Stimulated activated CD8-positive, alpha-beta memory T cell treated with anti-CD3 and anti-CD28 coated beads, Interleukin-12 subunit alpha, Interleukin-12 subunit beta, amount 100 ng/mL, for 24 hours (primary cell): ENCODE results near the gene C11orf91.
"Not testable (repeated sequence)": the region's sequence is repeated elsewhere in the genome, so short reads cannot be mapped to it uniquely, and the experiment has no call there.

ENCODE experiments used
- DNase-seq: peaks from one replicate; pipeline ENCODE4 v3.0.0-alpha.2; 2020; ENCODE audit errors: extremely low read depth

The C11orf91 gene

DNA sequence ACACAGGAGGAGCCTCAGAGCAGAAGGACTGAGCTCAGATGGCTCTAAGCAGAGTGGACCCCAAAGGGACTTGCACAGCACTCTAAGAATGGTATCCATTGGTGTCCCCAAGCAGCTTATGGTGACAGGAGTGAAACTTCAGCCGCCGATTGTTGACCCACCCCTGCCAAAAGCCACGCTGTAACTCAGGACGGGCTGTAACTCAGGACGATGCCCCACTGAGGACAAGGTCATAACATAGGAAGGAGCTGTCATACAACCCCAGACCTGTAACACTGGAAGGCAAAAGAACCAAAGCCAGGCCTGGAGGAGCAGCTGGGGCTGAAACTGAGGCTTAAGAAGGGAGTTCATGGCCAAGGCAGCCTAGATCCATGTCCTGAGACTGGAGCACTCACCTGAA lies 21.4 kb upstream of the C11orf91 start:
- no peak for DNase-seq

DNA sequence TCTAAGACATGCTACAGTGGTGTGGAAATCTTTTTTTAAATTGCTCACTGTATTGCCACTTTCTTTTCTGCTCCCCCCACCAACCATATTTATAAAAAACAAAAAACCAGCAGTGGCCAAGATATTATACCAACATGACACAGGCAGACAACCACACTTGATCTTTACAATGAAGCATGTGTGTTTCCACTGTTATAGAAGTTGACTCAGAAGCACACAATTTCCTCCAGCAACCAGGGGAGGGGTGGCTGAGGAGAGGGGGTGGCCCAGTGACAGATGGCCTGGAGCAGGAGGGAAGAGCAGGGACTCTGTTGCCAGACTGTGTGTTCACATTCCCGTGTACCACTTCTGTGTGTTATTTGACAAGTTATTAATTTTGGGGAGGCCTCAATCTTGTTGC lies 20.8 kb upstream of the C11orf91 start:
- no peak for DNase-seq

DNA sequence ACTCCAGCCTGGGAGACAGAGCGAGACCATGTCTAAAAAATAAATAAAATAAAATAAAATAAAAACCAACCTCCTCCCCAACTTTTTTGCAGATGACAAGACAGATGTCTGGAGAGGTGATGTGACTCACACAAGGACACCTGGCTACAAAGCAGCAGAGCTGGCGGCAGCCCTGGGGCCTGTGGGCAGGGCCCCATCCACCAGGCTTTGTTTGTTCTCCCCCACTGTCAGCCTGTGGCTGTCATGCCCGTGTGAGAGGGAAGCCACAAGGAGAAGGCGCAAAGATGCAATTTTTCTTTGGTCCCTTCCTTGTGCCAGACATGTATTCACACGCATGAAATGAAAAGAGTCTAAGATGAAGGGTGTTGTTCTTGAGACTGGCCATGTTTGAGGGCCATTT lies 19.0 kb upstream of the C11orf91 start:
- DNase-seq: no peak

DNA sequence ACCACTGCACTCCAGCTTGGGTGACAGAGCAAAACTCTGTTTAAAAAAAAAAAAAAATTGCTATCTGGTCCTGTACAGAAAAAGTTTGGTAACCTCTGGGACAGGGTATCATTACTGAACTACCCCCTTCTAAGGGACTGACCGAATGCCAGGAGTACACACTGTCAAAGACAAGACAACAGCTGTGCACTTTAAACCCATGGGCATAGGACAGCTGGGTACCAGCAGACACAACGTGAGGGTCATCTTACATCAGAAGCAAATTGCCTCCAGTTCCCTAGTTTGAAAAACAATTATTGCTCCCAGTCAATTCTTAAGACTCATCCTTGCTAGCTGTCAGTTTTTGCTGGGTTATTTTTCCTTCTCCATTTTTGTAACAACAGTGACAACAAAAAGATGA lies 17.8 kb upstream of the C11orf91 start:
- DNase-seq: no peak

DNA sequence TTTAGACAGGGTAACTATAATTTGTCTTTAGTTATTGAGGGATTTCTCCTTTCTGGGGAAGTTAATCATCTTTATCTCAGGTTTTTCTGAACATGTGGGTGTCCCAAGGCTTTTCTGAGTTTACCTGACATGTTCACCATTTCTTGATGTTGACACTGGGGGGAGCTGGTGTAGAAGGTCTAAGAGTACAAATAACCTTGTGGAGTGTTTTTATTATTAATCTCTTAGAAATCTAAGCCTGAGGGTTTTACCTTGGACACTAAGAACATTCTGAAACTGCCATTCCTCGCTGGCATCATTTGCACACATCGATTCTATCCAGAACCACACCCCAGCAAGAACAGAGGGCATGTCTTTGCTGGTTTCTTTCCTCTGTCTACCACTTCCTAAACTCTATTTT lies 15.6 kb upstream of the C11orf91 start:
- no peak for DNase-seq

DNA sequence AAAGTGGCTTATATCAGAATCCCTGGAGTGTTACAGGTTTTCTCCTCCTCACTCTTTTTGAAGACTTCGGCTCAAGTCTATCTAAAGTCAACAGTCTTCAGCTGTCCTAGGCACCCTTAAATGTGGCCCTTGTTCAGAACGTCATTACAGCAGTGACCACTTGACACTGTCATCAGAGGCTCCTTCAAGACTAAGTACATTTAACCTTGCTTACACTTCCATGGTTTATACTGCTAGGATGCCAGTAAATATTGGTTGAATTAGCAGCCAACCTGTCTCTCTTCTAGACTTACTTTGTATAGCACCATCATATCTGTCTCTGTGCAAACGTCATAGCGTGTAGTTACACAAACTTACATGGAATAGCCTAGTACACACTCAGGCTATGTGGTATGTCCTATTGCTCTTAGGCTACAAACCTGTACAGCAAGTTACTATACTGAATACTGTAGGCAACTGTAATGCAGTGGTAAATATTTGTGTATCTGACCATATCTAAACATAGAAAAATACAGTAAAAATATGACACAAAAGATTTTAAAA lies 13.3 kb upstream of the C11orf91 start:
- DNase-seq: no peak

DNA sequence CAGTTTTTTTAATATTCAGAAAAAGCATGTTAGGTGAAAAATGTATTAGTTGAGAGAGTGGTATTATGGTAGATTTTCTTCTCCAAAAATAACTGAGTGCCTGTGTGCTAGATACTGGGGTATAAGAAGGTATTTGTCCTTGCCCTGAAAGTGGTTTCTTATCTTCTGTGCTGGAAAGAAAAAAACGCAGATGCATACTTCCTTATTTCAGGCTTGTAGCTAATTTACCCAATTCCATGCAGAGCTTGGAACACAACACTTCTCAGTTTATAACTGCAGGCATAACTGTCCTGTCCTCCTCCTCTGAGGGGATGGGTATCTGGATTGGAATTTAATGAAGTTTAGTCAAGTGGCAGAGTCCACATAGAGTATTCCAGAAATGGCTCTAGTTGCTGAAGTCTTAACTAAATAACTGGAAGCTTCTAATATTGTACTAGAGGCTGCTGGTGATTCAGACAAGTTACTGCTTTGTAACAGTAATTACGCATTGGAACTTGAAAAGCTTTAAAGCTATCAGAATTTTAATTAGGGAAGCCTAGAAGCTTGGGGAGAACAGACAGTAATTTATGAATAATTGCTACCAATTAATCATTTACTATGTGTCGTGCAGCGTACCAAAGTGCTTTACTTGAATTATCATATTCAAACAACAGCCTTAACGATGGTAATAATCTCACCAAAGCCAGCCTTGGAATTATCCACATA lies 12.7 kb upstream of the C11orf91 start:
- DNase-seq: no peak

DNA sequence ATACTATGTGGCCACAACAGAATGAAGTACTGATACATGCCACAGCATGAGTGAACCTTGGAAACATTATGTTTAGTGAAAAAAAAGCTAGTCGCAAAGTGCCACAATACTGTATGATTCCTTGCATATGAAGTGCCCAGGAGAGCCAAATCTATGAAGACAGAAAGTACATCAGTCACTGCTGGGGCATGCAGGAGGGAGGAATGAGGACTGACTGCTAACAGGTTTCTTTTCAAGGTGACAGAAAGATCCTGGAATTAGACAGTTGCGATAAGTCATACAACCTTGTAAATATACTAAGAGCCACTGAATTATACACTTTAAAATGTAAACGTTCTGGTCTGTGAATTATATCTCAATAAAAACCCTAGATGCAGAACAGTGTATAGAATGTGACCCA lies 11.8 kb upstream of the C11orf91 start:
- no peak for DNase-seq

DNA sequence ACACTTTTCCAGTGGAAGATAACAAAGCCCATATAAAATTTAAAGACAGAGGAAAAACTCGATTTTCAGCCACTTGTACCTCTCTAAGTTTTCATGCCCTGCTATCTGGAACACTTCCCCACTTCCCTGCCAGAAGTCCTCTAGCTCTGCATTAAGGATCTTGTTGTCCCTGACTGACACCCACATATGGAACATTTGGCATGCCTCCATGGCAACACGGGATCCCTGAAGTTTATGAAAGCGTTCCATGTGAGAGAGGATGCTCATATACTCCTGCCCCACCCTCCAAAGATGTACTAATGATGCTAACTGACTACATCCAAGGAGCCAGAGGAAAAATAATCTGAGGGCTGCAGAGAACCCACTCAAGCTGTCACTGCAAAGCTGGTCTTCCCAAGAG lies 8.8 kb upstream of the C11orf91 start:
- DNase-seq: no peak

DNA sequence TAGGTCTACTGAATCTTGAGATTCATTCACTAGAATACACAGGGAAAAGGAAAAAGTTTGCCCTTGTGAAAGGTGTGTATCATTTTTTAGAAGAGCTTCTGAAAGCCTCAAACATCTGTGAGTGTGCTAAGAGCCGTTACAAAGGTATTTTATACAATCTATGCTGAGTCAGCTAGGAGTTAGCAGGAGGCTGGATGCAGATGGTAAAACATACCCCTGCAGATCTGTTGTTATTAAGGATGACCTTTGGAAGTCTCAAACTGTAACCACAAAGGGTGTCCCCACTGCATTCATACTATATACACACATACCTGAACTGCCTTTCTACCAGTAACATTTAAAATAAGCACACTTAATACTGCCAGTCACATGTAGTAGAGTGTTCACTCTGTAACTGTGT lies 8.4 kb upstream of the C11orf91 start:
- DNase-seq: no peak

DNA sequence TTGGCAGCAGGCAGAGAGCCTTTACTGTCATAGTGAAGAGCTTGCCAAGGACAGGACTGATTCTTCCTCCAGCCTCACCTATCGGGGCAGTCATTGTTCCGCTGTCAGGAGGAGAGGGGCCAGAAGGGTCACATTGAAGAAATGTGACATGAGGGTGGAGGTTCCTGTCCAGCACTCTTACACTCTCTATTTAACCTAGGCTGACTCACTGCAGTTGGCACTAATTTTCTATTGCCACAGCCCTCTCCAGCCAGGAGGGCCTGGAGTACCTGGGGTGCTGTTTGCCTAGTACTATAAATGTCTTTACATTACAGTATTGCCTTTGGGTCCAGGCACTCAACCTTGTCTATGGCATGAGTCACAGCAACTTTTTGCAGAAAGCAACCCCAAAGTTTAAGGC lies 7.2 kb upstream of the C11orf91 start:
- DNase-seq: not testable (repeated sequence)

DNA sequence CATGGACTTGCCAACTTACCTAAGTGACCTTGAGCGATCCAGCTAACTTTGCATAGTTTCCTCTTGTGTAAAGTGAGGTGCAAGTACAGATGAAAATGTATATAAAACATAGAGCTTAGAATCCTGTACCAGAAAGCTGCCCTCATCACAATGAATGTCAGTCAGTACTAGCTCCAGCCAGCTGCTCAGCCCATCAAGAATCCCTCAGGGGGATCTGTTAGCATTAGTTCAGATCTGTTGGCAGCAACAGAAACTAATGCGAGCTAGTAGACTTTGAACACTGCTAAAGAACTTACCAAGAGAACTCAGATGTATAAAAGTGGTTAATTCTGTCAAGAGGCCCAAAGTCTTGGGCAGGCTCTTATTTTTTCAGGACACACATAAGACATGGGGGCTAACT lies 6.3 kb upstream of the C11orf91 start:
- no peak for DNase-seq

DNA sequence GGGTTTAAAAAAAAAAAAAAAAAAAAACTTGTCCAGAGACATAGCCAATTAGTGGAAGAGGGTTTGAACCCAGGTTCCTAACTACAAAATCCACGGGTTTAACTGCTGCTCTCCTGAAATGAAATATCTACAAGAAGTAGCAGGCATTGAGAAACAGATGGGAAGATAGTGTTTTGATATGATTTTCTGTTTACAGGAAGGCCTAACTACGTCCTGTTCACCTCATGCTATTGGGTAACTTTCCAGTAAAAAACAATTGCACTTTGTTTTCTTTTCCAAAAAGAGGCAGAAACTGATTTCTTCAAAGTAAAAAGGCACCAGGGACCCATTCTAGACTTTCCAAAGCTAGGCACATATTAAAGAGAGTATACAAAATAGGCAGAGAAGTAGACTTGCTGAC lies 5.9 kb upstream of the C11orf91 start:
- DNase-seq: no peak

DNA sequence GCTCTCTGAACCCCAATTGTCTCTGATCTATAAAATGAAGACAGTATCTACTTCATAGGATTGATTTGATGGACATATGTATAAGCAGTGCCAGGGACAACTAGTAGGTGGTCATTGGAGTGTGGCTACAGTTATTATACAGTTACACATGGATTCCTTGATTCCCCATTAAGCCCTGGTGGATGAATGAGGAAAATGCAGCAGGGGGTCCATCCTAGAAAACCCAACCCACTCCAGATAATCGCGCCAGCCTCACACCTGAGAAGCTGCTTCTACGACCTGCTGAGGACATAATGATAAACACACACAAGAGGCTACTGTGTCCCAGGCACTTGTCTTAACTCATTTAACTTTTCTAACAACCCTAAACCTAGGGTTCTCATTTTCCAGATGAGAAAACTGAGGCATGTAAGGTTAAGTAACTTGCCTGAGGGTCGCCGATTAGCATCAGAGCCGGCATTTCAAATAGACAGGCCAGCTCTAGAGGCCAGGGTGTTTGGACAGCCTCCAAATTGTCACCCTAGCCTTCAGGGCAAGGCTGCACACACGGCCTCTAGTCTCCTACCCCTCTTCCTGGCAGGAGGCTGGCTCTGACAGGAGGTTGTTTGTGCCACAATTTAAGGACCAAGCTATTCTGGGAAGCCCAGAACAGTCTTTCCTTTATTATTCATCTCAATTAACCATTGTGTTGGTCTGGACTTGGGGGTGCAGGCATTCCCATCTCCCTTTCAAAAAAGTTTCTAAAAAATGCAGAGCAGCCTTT lies 3.8 kb upstream of the C11orf91 start:
- DNase-seq: no peak

DNA sequence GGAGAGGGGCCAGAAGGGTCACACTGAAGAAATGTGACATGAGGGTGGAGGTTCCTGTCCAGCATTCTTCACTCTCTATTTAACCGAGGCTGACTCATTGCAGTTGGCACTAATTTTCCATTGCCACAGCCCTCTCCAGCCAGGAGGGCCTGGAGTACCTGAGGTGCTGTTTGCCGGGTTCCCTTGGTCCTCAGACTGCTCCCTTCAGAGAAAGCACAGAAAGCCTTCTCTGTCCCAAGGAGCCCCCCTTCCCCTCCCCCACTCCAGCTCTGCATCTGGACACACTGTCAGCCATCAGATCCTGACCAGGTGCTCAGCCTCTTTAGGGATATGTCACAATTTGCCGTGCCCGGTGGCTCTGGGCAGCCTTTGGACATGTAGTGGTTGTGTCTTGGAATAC lies 3.2 kb upstream of the C11orf91 start:
- DNase-seq: no peak

DNA sequence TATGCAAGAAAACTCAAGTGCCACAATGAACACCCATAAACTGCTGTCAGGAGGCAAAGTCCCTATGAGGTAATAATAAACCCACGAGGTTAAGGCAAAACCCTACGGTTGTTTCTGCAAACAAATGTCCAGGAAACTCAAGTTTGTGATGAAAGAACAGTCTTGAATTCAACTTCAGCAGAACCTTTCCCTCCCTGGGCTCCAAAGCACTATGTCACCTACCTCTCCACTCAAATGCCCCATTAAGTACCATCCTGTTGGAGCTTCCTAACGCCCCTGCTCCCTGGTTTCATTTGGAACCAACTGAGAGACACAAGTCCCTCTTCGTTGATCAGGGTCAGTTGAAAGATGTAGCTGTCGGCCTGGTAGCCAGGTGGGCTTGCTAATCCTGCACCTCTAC lies 2.6 kb upstream of the C11orf91 start:
- DNase-seq: no peak

DNA sequence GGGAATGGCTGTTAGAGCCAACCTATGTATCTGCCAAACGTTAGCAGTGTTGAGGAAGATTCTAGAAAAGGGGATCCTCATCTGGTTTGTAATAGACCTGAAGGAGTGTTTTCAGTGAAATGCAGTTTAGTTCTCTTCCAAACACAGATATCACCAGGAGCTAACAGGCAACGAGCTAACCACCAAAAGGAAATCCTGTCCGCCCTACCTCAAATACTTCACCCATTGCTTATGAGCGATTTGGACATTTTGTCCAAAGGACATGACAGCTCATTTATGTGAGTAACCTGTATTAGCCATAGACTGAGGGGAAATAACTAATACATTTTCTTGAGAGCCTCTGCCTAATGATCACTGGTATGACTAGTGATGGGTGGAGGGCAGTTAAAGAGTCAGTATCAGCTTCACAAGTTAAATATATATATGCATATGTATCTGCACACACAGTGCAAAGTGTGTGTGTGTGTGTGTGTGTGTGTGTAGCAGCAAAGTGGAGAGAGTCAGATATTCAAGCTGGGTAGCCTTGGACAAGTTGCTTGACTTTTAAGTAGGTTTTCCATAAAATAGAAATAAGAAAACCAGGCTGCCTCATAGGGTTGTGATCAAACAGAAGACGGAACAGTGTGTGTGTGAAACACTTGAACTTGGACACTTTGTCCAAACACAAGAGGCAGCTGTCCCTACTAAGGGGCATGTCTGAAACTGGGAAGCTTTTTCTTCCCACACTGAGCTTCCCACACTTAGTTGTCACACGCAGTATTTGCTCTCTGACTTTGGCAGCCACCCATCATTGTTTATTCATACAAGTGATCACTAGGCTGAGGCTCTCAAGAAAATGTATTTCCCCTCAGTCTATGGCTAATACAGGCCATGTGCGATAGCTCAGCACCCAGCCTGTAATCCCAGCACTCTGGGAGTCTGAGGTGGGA lies 940 bp upstream of the C11orf91 start:
- DNase-seq: no peak

DNA sequence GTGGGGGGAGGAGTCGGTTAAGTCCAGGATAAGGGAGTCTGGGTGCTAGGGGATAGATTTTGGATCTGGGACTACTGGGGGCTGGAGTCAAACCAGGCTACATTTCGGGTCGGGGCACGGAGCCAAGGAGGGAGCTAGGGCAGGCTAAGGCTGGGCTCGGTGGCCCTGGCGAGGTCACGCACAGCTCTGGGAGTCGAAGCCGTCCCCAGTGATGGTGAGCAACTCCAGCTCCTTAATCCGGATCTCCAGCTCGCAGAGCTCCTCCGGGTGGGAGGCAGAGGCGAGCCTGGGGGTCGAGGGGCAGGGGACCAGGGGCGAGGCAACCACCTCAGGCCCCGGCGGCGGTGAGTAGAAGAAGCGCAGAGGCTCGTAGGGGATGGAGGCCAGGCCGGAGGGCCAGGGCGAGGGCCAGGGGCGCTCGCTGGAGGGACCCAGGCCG lies 544 bp downstream of the C11orf91 start:
- no peak for DNase-seq

DNA sequence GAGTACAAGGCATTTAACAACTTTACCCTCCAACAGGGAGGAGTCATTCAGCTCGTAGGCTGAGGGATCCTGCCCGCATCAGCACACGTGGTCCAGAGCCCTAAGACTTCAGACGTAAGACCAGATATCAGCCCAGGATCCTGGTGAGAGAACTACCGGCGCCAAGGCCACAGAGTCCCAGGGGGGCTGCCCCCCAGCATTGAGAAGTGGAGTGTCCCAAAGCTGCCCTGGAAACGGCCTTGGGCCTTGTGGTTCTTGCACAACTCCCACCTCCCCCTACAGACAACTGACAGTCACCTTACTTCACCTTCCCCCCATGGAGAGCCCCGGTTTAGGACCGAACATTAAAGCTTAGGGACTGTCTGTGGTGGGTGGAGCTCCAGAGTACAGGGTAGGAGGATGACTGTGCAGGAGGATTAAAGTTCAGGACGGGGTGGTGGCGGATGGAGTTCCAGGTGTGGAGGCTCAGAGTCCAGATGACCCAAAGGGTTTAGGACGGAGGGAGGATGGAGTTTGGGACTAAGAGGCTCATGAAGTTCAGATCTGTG lies 1.0 kb downstream of the C11orf91 start:
- DNase-seq: no peak

DNA sequence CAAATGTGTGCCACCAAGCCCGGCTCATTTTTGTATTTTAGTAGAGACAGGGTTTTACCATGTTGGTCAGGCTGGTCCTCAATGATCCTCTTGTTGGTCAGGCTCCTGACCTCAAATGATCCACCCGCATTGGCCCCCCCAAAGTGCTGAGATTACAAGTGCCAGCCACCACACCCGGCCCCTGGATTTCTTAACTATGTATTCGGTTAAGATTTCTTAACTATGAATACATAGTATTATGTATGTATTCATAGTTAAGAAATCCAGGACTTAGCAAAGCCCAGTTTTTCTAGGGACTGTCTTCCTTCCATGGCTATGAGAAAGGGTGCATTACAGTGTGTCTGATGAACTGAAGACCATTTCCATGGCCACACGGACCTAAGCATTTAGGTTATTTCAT lies 1.7 kb downstream of the C11orf91 start:
- no peak for DNase-seq

DNA sequence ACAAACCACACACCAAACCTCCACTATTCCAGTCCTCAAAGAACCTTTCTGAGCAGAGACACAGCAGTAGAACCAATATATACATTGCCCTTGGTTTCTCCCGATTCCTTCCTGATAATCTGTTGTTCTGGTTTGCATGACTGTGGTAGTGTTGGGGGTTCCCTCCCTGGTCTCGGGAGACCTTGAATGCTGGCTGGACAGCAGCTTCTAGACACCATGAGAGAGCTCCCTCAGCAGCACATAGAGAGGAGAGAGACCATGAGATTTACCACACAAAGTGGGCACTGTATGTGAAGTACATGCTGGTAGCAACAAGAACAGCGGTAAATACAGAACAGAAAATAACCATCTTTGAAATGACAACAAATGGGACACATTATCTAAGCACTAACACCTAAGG lies 2.6 kb downstream of the C11orf91 start:
- DNase-seq: no peak
